HEK293 (cell line): ENCODE measurements around the gene MRPS18B.
"Not testable (repeated sequence)": the region's sequence is repeated elsewhere in the genome, so short reads cannot be mapped to it uniquely, and the experiment has no call there.

ENCODE experiments used
- CTCF ChIA-PET: fragments of 350-600 bp; formaldehyde crosslinking; extraction: SDS; loops from one replicate; lab custom pipeline; 2021; ENCODE audit warnings: antibody characterized with exemption; lab: Yijun Ruan, JAX
- POLR2A ChIA-PET: fragments of 300-600 bp; formaldehyde crosslinking; extraction: SDS; loops from one replicate; lab custom pipeline; 2020; ENCODE audit warnings: antibody characterized with exemption, inconsistent platforms; lab: Yijun Ruan, JAX
- H3K27ac ChIP-seq: fragments of 200-500 bp; sonication (Bioruptor generic); 2 replicates; pipeline ENCODE4 v1.5.1; 2014; ENCODE audit warnings: low read depth, low read length, control low read depth, inconsistent platforms; ENCODE audit errors: extremely low read depth
- H3K36me3 ChIP-seq, 2 experiments: fragments of 200-500 bp in 1 of 2; sonication (Bioruptor generic) in 1 of 2; 1 replicate in 1 of 2; 2 replicates in 1 of 2; pipeline ENCODE4 v1.5.1; 2014 to 2017; ENCODE audit warnings: inconsistent platforms in 2 of 2, low read length in 2 of 2; ENCODE audit not compliant: control insufficient read depth in 2 of 2, insufficient read depth in 1 of 2
- H3K4me1 ChIP-seq: fragments of 200-500 bp; sonication (Bioruptor generic); 2 replicates; pipeline ENCODE4 v1.5.1; 2014; ENCODE audit warnings: mild to moderate bottlenecking, low read length, inconsistent platforms; ENCODE audit not compliant: control insufficient read depth, insufficient read depth
- H3K4me3 ChIP-seq: 2 replicates; pipeline ENCODE4 v1.5.1; 2011; ENCODE audit warnings: low read depth, mild to moderate bottlenecking, control low read depth, low read length, moderate library complexity
- H3K9me3 ChIP-seq: fragments of 200-500 bp; sonication (Bioruptor generic); 2 replicates; pipeline ENCODE4 v1.5.1; 2014; ENCODE audit warnings: low read depth, low read length, inconsistent platforms; ENCODE audit not compliant: control insufficient read depth, insufficient read depth
- CTCF ChIP-seq: fragments of 450-650 bp; formaldehyde crosslinking; IDR thresholded peaks from 2 replicates; pipeline ENCODE4 v1.5.1; 2016; ENCODE audit warnings: missing biosample characterization, missing genetic modification characterization
- EGR2 ChIP-seq: fragments of 450-650 bp; formaldehyde crosslinking; IDR thresholded peaks from 2 replicates; pipeline ENCODE4 v1.5.1; 2016; ENCODE audit warnings: low read depth, missing biosample characterization, missing genetic modification characterization
- GLIS2 ChIP-seq: fragments of 450-650 bp; formaldehyde crosslinking; IDR thresholded peaks from 2 replicates; pipeline ENCODE4 v1.5.1; 2016; ENCODE audit warnings: missing biosample characterization, missing genetic modification characterization
- HIC1 ChIP-seq: fragments of 450-650 bp; formaldehyde crosslinking; IDR thresholded peaks from 2 replicates; pipeline ENCODE4 v1.5.1; 2016; ENCODE audit warnings: missing biosample characterization, missing genetic modification characterization
- KLF17 ChIP-seq: fragments of 450-650 bp; formaldehyde crosslinking; IDR thresholded peaks from 2 replicates; pipeline ENCODE4 v1.5.1; 2016; ENCODE audit warnings: missing biosample characterization, missing genetic modification characterization
- KLF7 ChIP-seq: fragments of 450-650 bp; formaldehyde crosslinking; IDR thresholded peaks from 2 replicates; pipeline ENCODE4 v1.5.1; 2016; ENCODE audit warnings: missing biosample characterization, missing genetic modification characterization, borderline replicate concordance
- KLF9 ChIP-seq: fragments of 450-650 bp; formaldehyde crosslinking; IDR thresholded peaks from 2 replicates; pipeline ENCODE4 v1.5.1; 2016; ENCODE audit warnings: missing biosample characterization, missing genetic modification characterization, low read depth
- SCRT2 ChIP-seq: fragments of 450-650 bp; formaldehyde crosslinking; IDR thresholded peaks from 2 replicates; pipeline ENCODE4 v1.5.1; 2016; ENCODE audit warnings: missing biosample characterization, missing genetic modification characterization
- SP3 ChIP-seq: fragments of 450-650 bp; formaldehyde crosslinking; IDR thresholded peaks from 2 replicates; pipeline ENCODE4 v1.5.1; 2016; ENCODE audit warnings: missing biosample characterization, missing genetic modification characterization
- ZBTB10 ChIP-seq: fragments of 450-650 bp; formaldehyde crosslinking; IDR thresholded peaks from 2 replicates; pipeline ENCODE4 v1.5.1; 2016; ENCODE audit warnings: missing biosample characterization, missing genetic modification characterization
- ZBTB44 ChIP-seq: fragments of 450-650 bp; IDR thresholded peaks from 2 replicates; pipeline ENCODE4 v1.5.1; 2018; ENCODE audit warnings: missing biosample characterization, mild to moderate bottlenecking, missing genetic modification characterization
- ZFHX2 ChIP-seq: fragments of 450-650 bp; formaldehyde crosslinking; conservative IDR thresholded peaks from 2 replicates; pipeline ENCODE4 v1.5.1; 2016; ENCODE audit warnings: missing biosample characterization, missing genetic modification characterization
- ZFP69B ChIP-seq: fragments of 450-650 bp; formaldehyde crosslinking; IDR thresholded peaks from 2 replicates; pipeline ENCODE4 v1.5.1; 2016; ENCODE audit warnings: missing biosample characterization, missing genetic modification characterization
- ZNF148 ChIP-seq: fragments of 450-650 bp; formaldehyde crosslinking; IDR thresholded peaks from 2 replicates; pipeline ENCODE4 v1.5.0; 2017; ENCODE audit warnings: missing biosample characterization, missing genetic modification characterization, borderline replicate concordance
- ZNF335 ChIP-seq: fragments of 450-650 bp; formaldehyde crosslinking; conservative IDR thresholded peaks from 2 replicates; pipeline ENCODE4 v1.5.1; 2016; ENCODE audit warnings: missing biosample characterization, missing genetic modification characterization
- ZNF366 ChIP-seq: fragments of 450-650 bp; formaldehyde crosslinking; conservative IDR thresholded peaks from 2 replicates; pipeline ENCODE4 v1.5.1; 2016; ENCODE audit warnings: missing biosample characterization, missing genetic modification characterization
- ZNF394 ChIP-seq: fragments of 450-650 bp; formaldehyde crosslinking; IDR thresholded peaks from 2 replicates; pipeline ENCODE4 v1.5.1; 2016; ENCODE audit warnings: missing biosample characterization, missing genetic modification characterization, mild to moderate bottlenecking, moderate library complexity, borderline replicate concordance
- ZNF416 ChIP-seq: fragments of 450-650 bp; formaldehyde crosslinking; IDR thresholded peaks from 2 replicates; pipeline ENCODE4 v1.5.1; 2016; ENCODE audit warnings: missing biosample characterization, missing genetic modification characterization
- ZNF501 ChIP-seq: fragments of 450-650 bp; formaldehyde crosslinking; IDR thresholded peaks from 2 replicates; pipeline ENCODE4 v1.5.1; 2016; ENCODE audit warnings: missing biosample characterization, missing genetic modification characterization
- ZNF558 ChIP-seq: fragments of 450-650 bp; formaldehyde crosslinking; IDR thresholded peaks from 2 replicates; pipeline ENCODE4 v1.5.1; 2016; ENCODE audit warnings: missing biosample characterization, missing genetic modification characterization
- TF ChIP-seq, protein P1 (sequence below): fragments of 450-650 bp; formaldehyde crosslinking; IDR thresholded peaks from 2 replicates; pipeline ENCODE4 v1.5.1; 2016; ENCODE audit warnings: missing biosample characterization, missing genetic modification characterization

MRPS18B gene

DNA sequence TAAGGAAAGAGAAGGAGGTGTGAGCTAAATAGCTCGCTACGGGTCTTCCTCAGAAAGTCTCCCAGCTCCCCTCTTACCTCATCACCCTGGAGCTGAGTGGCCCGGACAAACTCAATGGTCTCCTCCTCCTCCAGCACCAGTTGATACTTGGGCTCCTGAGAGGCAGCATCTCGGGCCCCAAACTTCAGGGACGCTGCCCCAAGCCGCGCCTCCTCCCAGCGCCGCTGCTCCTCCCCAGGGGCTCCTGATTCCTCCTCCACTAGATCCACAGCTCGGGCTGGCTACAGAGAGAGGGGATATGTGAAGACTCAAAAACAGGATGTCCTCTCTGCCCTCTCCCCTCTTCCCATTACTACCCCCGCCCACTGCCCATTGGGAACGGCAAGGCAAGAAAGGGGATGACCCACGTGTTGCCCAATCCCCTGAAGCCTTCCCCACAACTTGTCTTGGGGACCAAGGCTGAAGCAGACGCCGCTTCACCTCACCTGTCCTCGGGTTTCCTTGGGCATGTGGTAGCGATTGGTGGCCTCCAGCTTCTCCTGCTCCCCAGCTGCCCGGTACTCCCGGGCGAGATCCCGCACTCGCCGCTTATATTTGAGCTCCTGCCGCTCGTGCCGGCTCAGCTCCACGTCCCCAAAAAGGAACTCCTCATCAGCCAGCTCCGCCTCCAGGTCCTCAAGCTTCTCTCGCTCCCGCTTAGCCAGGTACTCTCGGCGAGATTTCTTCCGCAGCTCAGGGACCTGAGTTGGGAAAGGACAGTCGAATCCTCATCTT lies 47.5 kb downstream of the MRPS18B start (continued):
- TF ChIP-seq ZNF148 (tag by site-specific recombination) (no peak), ZNF416 (tag by site-specific recombination) (no peak), ZBTB44 (tag by site-specific recombination) (no peak), ZNF501 (tag by site-specific recombination) (no peak), ZNF558 (tag by site-specific recombination) (no peak), GLIS2 (tag by site-specific recombination) (no peak), ZBTB10 (no peak), KLF7 (tag by site-specific recombination) (no peak), CTCF (no peak), ZFP69B (no peak)

GRCh38 chr6:30666300-30666699 lies 48.7 kb downstream of the MRPS18B start:
- peaks cover 60 to 81% of the 10 kb centered on the region in 2 experiments for H3K36me3 ChIP-seq
- POLR2A ChIA-PET: interaction anchor here (0.7 to 1.4 kb wide), 2 partner anchors 52 to 55 kb away, joined by 3 to 4 read pairs; no protein-coding TSS in a partner anchor
- not testable (repeated sequence) for H3K9me3 ChIP-seq, H3K4me1 ChIP-seq, H3K27ac ChIP-seq, H3K4me3 ChIP-seq
- CTCF ChIA-PET: interaction anchor here (0.6 to 1.4 kb wide), 2 partner anchors 13 to 194 kb away, joined by 3 to 4 read pairs; no protein-coding TSS in a partner anchor
- TF ChIP-seq ZNF335 (tag by site-specific recombination) (peak; percentile 97), KLF17 (tag by site-specific recombination) (0 out of 2 replicates have a peak, but pooled peaks have one; percentile 16), SCRT2 (tag by site-specific recombination) (peak; percentile 70), ZNF366 (tag by site-specific recombination) (peak; percentile 54; the same call in 1 of the 2 replicates), ZNF394 (tag by site-specific recombination) (peak; percentile 36; the same call in 1 of the 2 replicates), ZFHX2 (tag by site-specific recombination) (peak; percentile 95), HIC1 (tag by site-specific recombination) (peak; percentile 40; the same call in 1 of the 2 replicates), KLF9 (tag by site-specific recombination) (peak; percentile 58; the same call in 1 of the 2 replicates), EGR2 (peak; percentile 87), SP3 (tag by site-specific recombination) (0 out of 2 replicates have a peak, but pooled peaks have one; percentile 33)
- TF ChIP-seq, protein P1, sequence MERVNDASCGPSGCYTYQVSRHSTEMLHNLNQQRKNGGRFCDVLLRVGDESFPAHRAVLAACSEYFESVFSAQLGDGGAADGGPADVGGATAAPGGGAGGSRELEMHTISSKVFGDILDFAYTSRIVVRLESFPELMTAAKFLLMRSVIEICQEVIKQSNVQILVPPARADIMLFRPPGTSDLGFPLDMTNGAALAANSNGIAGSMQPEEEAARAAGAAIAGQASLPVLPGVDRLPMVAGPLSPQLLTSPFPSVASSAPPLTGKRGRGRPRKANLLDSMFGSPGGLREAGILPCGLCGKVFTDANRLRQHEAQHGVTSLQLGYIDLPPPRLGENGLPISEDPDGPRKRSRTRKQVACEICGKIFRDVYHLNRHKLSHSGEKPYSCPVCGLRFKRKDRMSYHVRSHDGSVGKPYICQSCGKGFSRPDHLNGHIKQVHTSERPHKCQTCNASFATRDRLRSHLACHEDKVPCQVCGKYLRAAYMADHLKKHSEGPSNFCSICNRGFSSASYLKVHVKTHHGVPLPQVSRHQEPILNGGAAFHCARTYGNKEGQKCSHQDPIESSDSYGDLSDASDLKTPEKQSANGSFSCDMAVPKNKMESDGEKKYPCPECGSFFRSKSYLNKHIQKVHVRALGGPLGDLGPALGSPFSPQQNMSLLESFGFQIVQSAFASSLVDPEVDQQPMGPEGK (tag by site-specific recombination): 0 out of 2 replicates have a peak, but pooled peaks have one; percentile 28
